ENCODE measurements around the gene CEBPB.

CEBPB gene

DNA sequence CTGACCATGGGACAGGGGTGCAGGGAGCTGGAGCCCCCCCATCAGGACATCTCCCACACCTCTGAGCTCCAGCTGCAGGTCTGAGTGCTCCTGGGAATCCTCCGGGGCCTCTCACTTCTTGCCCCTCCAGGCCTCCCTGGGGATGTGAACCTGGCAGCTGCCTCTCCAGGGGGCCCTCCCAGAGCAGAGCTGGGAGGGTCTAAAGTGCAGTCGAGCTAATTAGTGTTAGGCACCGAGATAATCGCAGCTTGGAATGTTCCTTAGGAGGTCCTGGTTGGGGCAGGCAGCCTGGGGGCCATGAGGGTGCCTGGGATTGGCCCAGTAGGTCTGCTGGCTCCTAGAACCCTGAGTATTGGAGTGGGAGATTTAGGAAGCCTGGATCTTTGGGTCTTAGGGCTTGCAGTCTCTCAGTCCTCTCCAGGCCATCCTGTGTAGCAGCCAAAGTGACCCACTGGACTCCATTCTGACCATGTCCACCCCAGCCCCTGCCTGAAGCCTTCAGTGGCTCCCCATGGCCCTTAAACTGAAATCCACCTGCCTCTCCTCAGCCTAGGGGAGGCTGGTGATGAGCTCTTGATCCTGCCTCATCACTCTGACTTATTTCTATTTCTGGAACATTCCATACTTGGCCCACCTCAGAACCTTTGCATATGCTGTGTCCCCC lies 26.0 kb downstream of the CEBPB start:
- TF ChIP-seq, protein P1, sequence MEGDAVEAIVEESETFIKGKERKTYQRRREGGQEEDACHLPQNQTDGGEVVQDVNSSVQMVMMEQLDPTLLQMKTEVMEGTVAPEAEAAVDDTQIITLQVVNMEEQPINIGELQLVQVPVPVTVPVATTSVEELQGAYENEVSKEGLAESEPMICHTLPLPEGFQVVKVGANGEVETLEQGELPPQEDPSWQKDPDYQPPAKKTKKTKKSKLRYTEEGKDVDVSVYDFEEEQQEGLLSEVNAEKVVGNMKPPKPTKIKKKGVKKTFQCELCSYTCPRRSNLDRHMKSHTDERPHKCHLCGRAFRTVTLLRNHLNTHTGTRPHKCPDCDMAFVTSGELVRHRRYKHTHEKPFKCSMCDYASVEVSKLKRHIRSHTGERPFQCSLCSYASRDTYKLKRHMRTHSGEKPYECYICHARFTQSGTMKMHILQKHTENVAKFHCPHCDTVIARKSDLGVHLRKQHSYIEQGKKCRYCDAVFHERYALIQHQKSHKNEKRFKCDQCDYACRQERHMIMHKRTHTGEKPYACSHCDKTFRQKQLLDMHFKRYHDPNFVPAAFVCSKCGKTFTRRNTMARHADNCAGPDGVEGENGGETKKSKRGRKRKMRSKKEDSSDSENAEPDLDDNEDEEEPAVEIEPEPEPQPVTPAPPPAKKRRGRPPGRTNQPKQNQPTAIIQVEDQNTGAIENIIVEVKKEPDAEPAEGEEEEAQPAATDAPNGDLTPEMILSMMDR (conservative IDR thresholded peaks at IDR 0.05): no peak
- TF ChIP-seq ZFX (IDR thresholded peaks at IDR 0.05): no peak
- H3K27ac ChIP-seq: no peak overlapping the region

DNA sequence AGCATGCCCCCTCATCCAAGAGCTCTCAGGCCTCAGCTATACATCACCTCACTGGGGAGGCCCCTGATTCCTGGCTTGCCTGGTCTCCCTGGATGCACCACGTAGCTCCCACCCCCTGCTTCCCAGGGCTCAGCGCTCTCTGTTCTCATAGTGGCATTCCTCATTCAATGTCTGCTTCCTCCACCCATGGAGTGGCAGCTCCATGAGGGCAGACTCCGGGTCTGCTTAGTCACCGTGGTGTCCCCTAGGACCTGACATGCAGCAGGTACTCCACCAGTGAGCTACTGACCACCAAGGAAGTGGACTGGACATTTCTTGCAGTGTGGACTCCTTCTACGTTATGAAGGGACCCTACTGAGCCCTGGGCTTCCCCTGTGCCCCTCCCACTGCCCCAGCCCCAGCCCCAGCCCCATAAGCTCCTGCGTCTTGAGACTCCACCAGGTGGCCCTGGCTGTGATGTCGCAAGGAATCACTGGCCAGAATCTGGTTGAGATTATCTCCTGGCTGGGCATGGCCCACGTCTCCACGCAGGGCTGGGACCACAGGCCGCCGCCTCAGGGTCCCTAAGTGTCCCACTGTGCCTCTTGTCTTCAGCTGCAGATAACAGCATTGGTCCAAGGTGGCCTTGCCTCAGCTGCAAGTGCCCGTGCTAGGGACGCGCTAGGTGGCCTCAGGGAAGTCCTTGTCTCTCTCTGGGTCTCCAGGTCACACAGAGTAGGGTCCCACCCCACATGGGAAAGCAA lies 26.7 kb downstream of the CEBPB start:
- H3K27ac ChIP-seq: no peak overlapping the region
- TF ChIP-seq ZFX (IDR thresholded peaks at IDR 0.05): no peak
- TF ChIP-seq, protein P1 (conservative IDR thresholded peaks at IDR 0.05): no peak

DNA sequence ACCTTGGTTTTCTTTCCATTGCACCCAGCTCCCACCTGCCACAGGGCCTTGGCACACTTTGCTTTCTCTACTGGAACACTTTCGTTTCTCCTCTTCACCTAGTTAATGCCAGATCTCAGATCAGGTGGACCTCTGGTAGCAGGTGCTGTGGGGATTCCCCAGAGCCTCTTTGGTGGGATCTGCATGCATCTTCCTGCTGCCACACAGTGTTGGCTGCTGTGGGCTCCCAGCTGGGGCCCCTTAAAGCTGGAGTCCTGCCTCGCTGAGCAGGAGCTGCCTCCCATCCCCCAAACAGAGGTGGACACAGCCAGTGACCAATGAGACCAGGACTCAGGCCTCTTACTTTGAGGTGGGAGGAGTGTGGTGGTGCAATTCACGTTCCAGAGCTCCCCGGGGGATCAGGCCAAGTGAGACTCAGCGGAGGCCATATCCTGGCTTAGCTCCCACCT lies 28.4 kb downstream of the CEBPB start:
- no peak overlapping the region for H3K27ac ChIP-seq
- no peak for TF ChIP-seq ZFX (IDR thresholded peaks at IDR 0.05)
- TF ChIP-seq, protein P1 (conservative IDR thresholded peaks at IDR 0.05): no peak

DNA sequence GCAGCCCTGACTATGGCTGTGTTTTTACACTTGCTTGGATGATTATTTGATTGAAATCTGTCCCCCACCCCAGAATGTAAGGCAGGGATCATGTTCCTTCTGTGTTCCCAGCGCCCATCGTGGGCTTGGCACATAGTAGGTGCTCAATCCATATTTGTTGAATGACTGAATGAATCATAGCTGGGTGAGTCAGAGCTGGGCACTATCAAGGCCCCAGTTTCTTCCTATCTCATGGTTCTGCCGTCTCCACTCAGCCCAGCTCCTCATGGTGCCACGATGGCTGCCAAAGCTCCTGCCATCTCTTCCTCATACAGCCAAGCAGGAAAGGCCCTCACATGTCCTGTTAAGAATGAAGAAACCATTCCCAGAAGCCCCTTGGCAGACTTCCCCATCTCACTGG lies 29.0 kb downstream of the CEBPB start:
- H3K27ac ChIP-seq: no peak overlapping the region
- TF ChIP-seq, protein P1 (conservative IDR thresholded peaks at IDR 0.05): no peak
- no peak for TF ChIP-seq ZFX (IDR thresholded peaks at IDR 0.05)

DNA sequence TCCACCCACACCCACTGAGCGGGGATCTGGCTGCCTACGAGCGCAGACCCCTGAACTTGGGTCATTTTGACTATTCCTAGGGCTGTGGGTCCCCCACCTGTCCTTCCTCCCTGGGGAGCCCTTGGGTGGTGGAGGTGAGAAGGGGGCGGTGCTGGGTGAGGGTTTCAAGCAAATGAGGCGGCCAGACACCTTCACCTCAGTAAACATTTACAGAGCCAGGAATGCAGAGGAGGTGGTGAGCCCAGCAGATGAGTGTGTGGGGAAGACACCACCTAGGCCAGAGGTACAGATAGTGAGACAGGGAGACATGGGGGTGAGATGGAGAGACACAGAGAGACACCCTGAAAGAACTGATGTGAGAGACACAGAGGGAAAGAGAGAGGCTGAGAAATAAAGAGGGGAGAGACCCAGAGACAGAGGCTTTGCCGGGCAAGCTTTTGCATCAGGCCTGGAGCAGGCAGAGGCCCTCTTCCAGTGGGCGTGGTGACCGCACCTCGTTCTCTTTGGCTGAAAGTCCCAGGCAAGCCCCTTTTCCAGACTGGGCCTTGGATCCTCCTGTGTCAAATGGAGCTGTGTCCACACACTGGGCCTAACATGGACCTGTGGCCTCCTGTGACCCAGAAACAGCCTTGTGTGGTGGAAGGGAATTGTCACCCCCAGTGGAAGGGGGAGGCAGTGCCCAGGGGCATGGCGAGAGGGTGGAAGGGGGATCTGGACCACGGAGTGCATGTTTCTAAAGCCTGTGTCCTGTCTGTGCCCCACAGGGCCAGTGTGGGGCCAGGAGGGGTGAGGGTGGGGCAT lies 29.7 kb downstream of the CEBPB start:
- no peak for TF ChIP-seq ZFX (IDR thresholded peaks at IDR 0.05)
- TF ChIP-seq, protein P1 (conservative IDR thresholded peaks at IDR 0.05): no peak

GRCh38 chr20:50220894-50221365 lies 30.3 kb downstream of the CEBPB start:
- TF ChIP-seq ZFX (IDR thresholded peaks at IDR 0.05): no peak
- TF ChIP-seq, protein P1 (conservative IDR thresholded peaks at IDR 0.05): no peak
- H3K27ac ChIP-seq: no peak overlapping the region

More for the DNA sequence above, 29.7 kb downstream of the CEBPB start:
- H3K27ac ChIP-seq: no peak overlapping the region
